Measurements from ENCODE around the gene CTSC. TPM values are rescaled to one million over a fixed set of nuclear protein-coding genes. Genes with fewer than 3 reads are reported as not detected.

CTSC gene
- total RNA-seq, 1 experiment from 2014 or later = 269 TPM

DNA sequence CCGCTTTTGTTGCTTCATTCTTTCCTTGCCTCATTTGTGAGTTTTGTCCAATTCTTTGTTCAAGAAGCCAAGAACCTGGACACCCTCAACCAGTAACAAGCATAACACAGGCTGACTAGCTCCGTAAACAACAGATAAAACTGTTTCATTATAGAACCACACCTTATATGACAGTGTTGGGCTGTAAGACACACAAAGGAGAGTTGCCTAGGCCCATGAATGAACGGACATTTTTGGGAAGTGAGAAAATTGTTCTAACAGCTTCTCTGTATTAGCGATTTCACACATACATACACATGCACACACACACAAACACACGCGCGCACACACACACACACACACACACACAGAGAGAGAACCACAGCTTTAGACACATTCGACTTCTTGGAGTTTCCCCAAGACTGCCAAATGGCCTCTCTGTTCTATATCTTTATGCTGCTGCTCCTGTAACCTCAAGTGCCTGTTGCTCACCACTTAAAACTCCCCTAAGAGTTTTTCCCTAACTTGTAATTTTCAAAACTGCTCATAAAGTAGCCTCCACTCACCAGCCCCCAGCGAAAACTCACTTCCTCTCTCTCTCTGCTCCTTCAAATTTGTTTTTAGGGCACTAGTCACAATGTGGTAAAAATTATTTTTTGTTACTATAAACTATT lies 35.9 kb downstream of the CTSC start:
- Mint-ChIP-seq H3K27me3 (ENCODE audit: low read depth) (no peaks in the 10 kb centered on the region), H3K27ac (peak overlapping the region; percentile 98), H3K4me3 (no peak overlapping the region), H3K9me3 (peaks cover 11% of the 10 kb centered on the region), H3K4me1 (peaks cover 86% of the 10 kb centered on the region), H3K36me3 (peaks cover 83% of the 10 kb centered on the region)
- TF ChIP-seq ZNF416 (CRISPR knock-in tag; IDR thresholded peaks at IDR 0.05) = no peak
- TF ChIP-seq NFATC4 (CRISPR knock-in tag; IDR thresholded peaks at IDR 0.05) = no peak
- TF ChIP-seq, protein P1, sequence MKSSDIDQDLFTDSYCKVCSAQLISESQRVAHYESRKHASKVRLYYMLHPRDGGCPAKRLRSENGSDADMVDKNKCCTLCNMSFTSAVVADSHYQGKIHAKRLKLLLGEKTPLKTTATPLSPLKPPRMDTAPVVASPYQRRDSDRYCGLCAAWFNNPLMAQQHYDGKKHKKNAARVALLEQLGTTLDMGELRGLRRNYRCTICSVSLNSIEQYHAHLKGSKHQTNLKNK (CRISPR knock-in tag; IDR thresholded peaks at IDR 0.05) = no peak
- TF ChIP-seq RELA (CRISPR knock-in tag; IDR thresholded peaks at IDR 0.05; ENCODE audit: borderline replicate concordance) = no peak
- no peak for TF ChIP-seq ZNF138 (CRISPR knock-in tag; conservative IDR thresholded peaks at IDR 0.05)
- TF ChIP-seq ZNF263 (CRISPR knock-in tag; IDR thresholded peaks at IDR 0.05; ENCODE audit: low read depth) = no peak
- TF ChIP-seq KAT7 (CRISPR knock-in tag; IDR thresholded peaks at IDR 0.05; ENCODE audit: borderline replicate concordance) = no peak
- ChIA-PET POLR2A (interaction anchor here (0.7 kb wide), 1 partner anchor 822 kb away, joined by 9 read pairs; no protein-coding TSS in a partner anchor), CTCF (interaction anchor here (0.7 kb wide), 1 partner anchor 40 kb away, joined by 6 read pairs; no protein-coding TSS in a partner anchor)
- ATAC-seq (peak; percentile 28), DNase-seq (ENCODE audit: low spot score) (no peak)

DNA sequence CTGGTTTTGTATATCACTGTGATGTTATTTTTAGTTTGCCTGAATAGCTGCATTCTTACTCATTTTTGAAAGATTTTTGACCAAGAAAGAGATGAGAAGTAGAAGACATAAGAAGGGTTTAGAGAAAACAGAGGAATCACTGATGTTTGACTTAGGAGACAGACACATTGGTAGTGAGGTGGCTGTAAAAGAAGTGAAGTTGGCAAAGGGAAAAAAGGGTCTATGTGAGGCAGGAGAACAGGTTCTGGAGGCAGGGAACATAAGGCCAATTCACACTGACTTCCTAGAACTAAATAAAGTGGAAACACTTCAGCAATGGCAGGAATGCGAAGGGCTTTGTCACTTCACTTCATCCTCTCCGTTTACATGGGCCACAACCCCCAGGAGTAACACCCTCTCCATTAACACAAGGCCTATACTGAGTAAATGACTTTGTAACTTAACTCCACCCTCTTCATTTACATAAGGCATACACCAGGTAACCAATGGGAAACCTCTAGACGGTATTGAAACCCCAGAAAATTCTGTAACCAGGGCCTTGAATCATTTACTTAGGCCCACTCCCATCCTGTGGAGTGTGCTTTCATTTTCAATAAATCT lies 36.5 kb downstream of the CTSC start:
- POLR2A ChIA-PET = no interaction called here
- H3K36me3 Mint-ChIP-seq = peaks cover 83% of the 10 kb centered on the region
- H3K9me3 Mint-ChIP-seq = peaks cover 5% of the 10 kb centered on the region
- H3K27me3 Mint-ChIP-seq (ENCODE audit: low read depth) = no peaks in the 10 kb centered on the region
- ATAC-seq = peak; percentile 99
- TF ChIP-seq CREB1 (CRISPR knock-in tag; IDR thresholded peaks at IDR 0.05) (no peak), ELF4 (CRISPR knock-in tag; IDR thresholded peaks at IDR 0.05; ENCODE audit: low read depth) (no peak), GRHL2 (CRISPR knock-in tag; IDR thresholded peaks at IDR 0.05; ENCODE audit: insufficient replicate concordance, severe bottlenecking) (no peak), ETV6 (CRISPR knock-in tag; IDR thresholded peaks at IDR 0.05) (no peak; the same call in 1 of the 2 replicates), ZNF121 (CRISPR knock-in tag; IDR thresholded peaks at IDR 0.05) (no peak)
- TF ChIP-seq, protein P2, sequence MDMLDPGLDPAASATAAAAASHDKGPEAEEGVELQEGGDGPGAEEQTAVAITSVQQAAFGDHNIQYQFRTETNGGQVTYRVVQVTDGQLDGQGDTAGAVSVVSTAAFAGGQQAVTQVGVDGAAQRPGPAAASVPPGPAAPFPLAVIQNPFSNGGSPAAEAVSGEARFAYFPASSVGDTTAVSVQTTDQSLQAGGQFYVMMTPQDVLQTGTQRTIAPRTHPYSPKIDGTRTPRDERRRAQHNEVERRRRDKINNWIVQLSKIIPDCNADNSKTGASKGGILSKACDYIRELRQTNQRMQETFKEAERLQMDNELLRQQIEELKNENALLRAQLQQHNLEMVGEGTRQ (CRISPR knock-in tag; IDR thresholded peaks at IDR 0.05) = no peak
- TF ChIP-seq, protein P3, sequence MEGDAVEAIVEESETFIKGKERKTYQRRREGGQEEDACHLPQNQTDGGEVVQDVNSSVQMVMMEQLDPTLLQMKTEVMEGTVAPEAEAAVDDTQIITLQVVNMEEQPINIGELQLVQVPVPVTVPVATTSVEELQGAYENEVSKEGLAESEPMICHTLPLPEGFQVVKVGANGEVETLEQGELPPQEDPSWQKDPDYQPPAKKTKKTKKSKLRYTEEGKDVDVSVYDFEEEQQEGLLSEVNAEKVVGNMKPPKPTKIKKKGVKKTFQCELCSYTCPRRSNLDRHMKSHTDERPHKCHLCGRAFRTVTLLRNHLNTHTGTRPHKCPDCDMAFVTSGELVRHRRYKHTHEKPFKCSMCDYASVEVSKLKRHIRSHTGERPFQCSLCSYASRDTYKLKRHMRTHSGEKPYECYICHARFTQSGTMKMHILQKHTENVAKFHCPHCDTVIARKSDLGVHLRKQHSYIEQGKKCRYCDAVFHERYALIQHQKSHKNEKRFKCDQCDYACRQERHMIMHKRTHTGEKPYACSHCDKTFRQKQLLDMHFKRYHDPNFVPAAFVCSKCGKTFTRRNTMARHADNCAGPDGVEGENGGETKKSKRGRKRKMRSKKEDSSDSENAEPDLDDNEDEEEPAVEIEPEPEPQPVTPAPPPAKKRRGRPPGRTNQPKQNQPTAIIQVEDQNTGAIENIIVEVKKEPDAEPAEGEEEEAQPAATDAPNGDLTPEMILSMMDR (IDR thresholded peaks at IDR 0.05) = no peak
- TF ChIP-seq, protein P4, sequence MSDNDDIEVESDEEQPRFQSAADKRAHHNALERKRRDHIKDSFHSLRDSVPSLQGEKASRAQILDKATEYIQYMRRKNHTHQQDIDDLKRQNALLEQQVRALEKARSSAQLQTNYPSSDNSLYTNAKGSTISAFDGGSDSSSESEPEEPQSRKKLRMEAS (CRISPR knock-in tag; IDR thresholded peaks at IDR 0.05) = 0 out of 2 replicates have a peak, but pooled peaks have one; percentile 19
- peaks cover 80% of the 10 kb centered on the region for H3K4me1 Mint-ChIP-seq
- DNase-seq (ENCODE audit: low spot score) = peak; percentile 45
- CTCF ChIA-PET = no interaction called here
- H3K27ac Mint-ChIP-seq = peak overlapping the region; percentile 98
- H3K4me3 Mint-ChIP-seq = peak overlapping the region; percentile 26

DNA sequence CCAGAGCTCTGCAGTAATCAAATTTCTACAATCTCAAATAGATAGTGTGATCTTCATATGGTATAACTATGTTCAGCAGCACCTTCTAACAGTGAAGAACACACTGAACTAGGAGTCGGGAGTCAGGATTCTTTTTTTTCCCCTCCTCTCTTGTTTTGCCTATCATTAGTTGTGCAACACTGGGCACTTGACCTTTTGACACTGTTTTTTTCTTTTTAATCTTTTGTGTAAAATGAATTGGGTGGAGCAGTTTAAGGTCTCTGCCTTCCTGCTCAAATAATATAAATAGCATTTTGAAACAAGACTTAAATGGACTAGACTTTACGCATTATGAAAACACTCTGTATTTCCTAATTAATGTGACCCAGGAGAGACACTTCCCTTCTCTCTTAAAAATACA lies 39.7 kb downstream of the CTSC start:
- Mint-ChIP-seq H3K4me3 (peak overlapping the region; percentile 15; the same call in 1 of the 2 replicates), H3K36me3 (peaks cover 81% of the 10 kb centered on the region), H3K27me3 (ENCODE audit: low read depth) (no peaks in the 10 kb centered on the region), H3K9me3 (no peaks in the 10 kb centered on the region), H3K4me1 (peaks cover 64% of the 10 kb centered on the region), H3K27ac (peak overlapping the region; percentile 30; the same call in 1 of the 2 replicates)
- ChIA-PET POLR2A (no interaction called here), CTCF (no interaction called here)
- DNase-seq (ENCODE audit: low spot score) (no peak), ATAC-seq (no peak)
- TF ChIP-seq ZNF423 (CRISPR knock-in tag; IDR thresholded peaks at IDR 0.05) (no peak), NR3C1 (CRISPR knock-in tag; conservative IDR thresholded peaks at IDR 0.05; ENCODE audit: low read depth) (no peak), RORB (CRISPR knock-in tag; IDR thresholded peaks at IDR 0.05) (no peak), HMGA2 (CRISPR knock-in tag; IDR thresholded peaks at IDR 0.05) (no peak), SMAD3 (CRISPR knock-in tag; IDR thresholded peaks at IDR 0.05; ENCODE audit: borderline replicate concordance) (no peak), ZNF671 (CRISPR knock-in tag; IDR thresholded peaks at IDR 0.05) (no peak), SMAD4 (CRISPR knock-in tag; IDR thresholded peaks at IDR 0.05) (no peak), PRRX2 (CRISPR knock-in tag; IDR thresholded peaks at IDR 0.05) (no peak)
- TF ChIP-seq, protein P5, sequence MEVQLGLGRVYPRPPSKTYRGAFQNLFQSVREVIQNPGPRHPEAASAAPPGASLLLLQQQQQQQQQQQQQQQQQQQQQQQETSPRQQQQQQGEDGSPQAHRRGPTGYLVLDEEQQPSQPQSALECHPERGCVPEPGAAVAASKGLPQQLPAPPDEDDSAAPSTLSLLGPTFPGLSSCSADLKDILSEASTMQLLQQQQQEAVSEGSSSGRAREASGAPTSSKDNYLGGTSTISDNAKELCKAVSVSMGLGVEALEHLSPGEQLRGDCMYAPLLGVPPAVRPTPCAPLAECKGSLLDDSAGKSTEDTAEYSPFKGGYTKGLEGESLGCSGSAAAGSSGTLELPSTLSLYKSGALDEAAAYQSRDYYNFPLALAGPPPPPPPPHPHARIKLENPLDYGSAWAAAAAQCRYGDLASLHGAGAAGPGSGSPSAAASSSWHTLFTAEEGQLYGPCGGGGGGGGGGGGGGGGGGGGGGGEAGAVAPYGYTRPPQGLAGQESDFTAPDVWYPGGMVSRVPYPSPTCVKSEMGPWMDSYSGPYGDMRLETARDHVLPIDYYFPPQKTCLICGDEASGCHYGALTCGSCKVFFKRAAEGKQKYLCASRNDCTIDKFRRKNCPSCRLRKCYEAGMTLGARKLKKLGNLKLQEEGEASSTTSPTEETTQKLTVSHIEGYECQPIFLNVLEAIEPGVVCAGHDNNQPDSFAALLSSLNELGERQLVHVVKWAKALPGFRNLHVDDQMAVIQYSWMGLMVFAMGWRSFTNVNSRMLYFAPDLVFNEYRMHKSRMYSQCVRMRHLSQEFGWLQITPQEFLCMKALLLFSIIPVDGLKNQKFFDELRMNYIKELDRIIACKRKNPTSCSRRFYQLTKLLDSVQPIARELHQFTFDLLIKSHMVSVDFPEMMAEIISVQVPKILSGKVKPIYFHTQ (CRISPR knock-in tag; IDR thresholded peaks at IDR 0.05) = no peak
- TF ChIP-seq, protein P6, sequence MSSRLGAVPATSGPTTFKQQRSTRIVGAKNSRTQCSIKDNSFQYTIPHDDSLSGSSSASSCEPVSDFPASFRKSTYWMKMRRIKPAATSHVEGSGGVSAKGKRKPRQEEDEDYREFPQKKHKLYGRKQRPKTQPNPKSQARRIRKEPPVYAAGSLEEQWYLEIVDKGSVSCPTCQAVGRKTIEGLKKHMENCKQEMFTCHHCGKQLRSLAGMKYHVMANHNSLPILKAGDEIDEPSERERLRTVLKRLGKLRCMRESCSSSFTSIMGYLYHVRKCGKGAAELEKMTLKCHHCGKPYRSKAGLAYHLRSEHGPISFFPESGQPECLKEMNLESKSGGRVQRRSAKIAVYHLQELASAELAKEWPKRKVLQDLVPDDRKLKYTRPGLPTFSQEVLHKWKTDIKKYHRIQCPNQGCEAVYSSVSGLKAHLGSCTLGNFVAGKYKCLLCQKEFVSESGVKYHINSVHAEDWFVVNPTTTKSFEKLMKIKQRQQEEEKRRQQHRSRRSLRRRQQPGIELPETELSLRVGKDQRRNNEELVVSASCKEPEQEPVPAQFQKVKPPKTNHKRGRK (CRISPR knock-in tag; IDR thresholded peaks at IDR 0.05; ENCODE audit: borderline replicate concordance) = no peak
